Fibroblast of peridontal ligament (primary cell): ENCODE measurements around the gene APEH.
"Not testable (repeated sequence)": the region's sequence is repeated elsewhere in the genome, so short reads cannot be mapped to it uniquely, and the experiment has no call there.

Experiments
- DNase-seq: peaks from one replicate; pipeline ENCODE4 v3.0.0-alpha.2; 2010; ENCODE audit errors: extremely low read depth

Gene APEH

DNA sequence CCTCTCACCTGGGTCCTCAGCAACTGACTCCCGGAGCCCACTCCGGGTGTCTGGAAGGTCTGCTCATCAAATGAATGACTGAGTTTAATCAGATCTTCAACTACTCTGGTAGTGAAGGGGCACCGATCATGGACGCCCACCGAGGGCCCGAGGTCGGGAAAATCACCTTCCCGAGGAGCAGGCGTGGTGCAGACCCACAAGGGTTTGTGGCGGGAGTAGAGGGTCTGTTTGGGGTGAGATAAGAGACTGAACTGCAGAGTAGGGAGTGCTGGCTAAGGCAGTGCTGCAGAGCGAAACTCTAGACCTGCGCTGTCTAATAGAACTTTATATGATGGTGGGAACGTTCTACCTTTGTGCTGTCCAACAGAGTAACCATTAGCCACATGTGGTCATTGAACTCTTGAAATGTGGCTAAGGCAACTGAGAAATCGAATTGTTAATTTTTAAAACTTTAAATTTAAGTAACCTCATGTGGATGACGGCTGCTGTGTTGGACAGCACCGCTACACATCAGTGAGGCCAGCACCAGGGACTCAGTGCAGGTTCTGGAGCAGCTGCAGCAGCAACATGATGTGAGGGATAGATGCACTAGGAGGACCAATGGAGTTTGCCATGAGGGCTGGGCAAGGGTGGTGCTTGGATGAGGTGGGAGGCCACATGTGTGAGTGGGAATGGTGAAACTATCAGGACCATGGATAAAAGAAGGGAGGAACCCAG is 15.9 kb downstream of the APEH start:
- DNase-seq: not testable (repeated sequence)

DNA sequence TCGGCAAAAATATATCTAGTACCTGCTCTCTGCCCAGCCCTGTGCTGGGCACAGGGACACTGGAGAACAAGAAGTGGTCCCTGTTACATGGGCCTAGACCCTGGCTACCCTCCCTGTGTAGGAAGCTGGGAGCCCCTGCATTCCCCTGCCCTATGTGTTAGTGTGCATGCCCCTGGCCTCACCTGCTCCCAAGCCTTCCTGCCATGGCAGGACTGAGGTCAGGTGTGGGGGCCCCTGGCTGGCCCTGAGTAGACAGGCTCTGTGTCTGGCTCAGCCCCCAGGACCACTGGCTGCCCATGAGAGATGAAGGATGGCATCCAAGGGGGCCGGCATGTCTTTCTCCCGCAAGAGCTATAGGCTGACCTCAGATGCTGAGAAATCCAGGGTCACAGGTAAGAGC is 16.7 kb downstream of the APEH start:
- DNase-seq: not testable (repeated sequence)

DNA sequence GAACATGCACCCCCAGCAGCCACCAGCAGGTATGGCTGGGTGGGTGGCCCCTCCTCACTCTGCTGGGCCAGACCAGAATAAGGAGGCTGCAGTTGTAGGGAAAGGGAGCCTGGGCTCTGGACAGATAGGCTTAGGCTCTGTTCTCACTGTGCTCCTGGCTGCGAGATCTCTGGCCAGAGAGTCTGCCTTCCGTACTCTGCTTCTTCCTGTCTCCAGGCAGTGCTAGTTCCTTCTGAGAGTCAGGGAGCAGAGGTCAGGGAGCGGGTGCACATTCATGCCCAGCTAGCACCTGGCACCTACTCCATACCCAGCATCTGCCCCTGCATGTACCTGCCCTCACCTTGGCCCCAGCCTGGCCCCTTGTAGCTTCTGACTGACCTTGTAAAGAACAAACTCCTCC is 17.3 kb downstream of the APEH start:
- DNase-seq: not testable (repeated sequence)

DNA sequence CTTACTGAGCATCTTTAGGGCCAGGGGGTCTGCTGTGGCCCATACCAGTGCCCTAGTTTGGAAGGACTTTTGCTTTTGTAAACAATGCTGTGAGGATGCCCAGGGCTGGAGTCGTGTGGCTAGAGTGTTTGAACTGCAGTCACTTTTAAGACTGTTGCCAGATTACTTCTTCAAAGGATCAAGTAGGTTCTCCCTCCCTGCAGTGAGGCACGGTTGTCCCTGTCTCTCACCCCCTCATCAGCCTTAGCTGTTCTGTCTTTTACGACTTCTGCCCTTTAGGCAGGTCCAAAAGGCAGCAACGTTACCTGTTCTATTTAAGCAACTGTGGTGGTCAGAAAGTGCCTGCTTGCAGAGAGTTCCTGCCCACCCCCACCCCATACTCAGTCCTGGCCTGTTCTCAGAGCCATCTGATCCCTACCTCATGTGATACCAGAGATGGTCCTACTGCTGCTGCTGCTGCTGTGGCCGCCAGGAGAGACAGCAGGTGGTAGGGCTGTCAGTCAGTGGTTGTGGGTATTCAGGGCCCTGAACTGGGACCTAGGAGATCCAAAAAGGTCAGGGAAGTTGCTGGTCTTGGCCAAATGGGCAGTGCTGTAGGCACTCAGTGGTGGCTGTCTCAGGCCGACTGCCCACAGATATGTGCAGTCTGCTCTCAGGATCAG is 20.4 kb downstream of the APEH start:
- DNase-seq: not testable (repeated sequence)

DNA sequence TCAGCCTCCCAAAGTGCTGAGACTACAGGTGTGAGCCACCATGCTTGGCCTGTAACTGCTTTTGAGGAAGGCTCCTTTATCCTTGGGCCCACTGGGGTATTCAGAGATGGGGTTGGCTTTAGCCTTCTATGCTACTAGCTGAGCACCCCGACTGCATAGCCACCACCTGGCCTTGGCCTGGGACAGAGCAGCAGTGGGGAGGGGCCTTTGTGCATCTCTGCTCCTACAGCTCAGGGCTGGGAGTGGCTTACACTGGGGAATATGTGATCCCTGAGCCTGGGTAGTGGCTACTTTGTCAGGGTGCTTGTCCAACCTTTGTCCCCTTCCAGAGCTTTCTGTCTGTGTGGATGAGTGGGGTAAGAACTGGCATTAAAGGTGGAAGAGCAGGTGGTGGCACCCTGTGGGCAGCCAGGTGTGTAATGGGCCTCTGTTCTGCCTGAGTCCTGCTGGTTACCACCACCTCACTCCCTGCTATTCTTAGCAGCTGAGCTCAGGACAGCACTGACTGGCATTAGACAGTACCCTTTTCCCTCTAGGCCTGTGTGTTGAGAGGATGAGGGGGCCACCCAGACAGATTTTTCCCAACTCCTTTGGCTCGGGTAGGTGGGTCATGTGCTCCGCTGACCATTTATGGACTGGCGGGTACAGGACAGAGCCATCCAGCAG is 21.3 kb downstream of the APEH start:
- not testable (repeated sequence) for DNase-seq

DNA sequence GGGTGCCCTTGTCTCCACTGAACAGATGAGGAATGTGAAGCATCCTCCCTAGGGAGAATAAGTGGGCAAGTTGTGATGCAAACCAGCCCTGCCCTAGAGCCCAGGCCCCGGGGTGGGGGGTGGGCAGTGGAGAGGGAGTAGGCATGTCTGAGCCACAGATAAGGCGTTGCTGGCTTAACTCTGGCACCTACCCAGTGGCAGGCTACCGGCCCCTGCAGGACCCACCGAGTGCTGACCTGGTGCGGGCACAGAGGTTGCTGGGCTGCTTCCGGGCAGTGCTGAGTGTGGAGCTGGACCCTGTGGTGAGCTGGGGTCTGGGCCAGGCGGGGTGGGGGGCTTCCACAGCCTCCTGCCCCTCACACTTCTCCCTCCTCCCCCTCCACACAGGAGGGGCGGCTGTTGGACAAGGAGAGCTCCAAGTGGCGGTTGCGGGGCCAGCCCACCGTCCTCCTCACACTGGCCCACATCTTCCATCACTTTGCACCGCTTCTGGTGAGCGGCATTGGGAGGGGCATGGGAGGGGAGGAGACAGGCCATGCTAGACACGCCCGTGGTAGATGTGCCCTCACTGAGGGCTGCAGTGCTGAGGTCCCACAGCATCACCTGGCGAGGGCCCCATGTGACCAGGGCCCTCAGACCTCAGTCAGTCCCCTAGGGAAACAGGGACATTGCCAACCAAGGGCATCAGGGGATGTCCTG is 25.3 kb downstream of the APEH start:
- no peak for DNase-seq

DNA sequence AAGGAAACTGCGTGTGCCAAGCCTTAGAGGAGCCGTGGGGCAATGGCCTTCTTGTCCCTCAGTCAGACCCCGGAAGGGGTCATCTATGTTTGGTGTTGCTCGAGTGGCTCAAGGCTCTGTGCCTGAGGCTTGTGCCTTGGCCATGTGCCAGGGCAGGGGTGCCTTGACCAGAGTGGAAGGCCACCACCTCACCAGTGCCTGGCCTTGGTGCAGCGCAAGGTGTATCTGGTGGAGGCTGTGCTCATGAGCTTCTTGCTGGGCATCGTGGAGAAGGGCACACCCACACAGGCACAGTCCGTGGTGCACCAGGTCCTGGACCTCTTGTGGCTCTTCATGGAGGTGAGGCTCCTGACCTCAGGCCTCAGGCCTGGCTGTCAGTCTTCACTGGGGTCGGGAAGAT is 25.9 kb downstream of the APEH start:
- no peak for DNase-seq

DNA sequence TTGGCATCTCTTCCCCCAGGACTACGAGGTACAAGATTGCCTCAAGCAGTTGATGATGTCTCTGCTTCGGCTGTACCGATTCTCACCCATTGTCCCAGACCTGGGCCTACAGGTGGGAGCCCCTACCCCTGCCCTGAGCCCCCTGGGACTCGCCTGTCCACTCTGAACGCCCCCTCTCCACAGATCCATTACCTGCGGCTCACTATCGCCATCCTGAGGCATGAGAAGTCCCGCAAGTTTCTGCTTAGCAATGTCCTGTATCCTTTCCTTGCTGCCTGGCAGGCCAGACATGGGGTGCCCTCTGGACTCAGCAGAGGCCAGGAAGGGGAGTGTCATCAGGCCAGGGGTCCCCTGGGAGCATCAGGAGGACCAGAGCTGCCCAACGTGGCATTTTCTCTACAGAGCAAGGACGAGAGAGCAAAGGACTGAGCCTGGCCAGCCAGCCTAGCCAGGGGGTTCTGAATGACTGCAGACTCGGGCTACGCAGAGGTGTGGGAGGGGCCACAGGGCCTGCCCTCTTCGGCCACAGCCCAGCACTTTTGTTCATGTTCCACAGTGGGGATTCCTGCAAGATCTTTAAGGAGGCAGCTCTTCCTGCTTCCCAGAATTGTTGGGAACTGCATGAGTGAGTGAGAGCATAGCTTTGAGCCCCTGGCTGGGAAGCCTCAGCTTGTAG is 26.4 kb downstream of the APEH start:
- no peak for DNase-seq

DNA sequence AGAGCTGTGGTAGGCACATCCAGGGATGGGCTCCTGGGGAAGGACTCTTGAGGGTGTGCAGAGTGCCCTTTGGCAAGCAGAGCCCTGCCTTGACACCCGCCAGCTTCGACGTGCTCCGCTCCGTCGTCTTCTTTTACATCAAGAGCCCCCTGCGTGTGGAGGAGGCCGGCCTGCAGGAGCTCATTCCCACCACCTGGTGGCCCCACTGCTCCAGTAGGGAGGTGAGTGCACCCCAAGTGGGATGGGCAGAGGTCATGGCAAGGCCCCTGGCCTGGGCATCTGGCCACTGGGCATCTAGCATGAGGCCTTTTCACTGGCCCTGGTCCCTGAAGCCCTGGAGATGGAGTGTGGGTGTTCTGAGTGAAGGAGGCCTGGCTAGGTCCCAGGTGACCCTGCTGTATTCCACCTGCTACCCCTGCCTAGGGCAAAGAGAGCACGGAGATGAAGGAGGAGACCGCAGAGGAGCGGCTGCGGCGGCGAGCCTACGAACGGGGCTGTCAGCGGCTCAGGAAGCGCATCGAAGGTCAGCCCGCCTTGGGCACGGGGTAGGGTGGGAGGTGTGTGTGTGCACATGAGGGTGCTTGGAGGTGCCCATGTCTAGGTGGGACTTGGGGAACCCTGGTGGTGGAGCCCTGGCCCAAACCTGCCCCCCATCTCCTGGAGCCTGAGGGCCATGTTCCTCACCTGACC is 27.4 kb downstream of the APEH start:
- no peak for DNase-seq

DNA sequence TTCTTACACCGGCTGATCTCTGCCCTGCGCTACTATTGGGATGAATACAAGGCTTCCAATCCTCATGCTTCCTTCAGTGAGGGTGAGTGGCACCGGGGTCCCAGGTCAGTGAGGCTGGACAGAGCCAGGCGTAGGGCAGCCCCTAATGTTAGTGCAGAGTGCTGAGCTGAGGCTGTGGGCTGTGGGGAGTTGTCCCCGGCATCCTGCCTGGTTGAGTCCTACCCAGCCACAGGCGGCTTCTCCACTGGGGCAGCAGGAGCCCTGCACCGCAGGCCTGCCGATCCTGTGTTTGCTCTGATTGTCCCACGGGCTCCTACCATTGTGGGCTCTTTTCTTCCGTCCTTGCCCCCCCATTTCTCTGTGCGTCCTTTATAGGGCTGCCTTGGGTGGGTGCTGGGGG is 28.5 kb downstream of the APEH start:
- no peak for DNase-seq

DNA sequence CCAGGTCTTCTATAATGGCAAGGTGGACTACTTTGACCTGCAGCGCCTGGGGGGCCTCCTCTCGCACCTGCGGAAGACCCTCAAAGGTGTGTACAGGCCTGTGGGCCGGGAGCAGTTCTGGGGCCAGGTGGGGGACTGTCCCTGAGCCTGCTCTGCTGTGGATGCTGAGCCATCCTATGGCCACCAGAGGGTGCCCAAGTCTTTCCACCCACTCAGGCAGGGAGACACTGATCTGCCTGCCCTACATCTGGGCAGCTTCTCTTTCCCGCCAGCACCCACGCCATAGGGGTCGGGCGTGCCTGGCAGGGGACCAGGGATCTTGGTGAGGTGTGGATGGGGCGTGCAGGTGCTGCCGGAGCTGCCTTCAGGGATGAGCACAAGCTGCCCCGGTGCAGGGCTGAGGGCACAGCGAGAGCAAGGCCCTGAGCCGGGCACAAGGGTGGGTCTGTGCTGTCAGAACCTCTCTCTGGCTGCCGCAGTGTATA is 29.3 kb downstream of the APEH start:
- peak; percentile 60 for DNase-seq

DNA sequence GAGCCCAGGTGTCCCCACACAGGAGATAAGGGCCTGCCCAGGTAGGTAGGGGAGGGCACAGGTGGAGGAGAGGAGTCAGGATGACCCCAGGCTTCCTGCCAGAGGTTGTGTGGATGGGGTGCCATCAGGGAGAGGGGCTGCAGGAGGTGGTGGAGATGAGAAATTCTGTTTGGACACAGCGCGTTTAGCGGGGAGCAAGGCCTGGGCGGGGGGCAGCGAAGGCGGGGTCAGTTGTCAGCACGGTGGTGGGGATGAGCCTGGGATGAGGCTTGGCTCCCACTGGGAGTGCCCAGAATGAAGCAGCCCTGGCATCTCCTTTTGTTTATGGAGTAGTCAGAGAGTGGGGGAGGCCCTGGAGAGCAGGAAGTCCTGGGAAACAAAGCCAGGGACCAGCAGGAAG is 29.8 kb downstream of the APEH start:
- DNase-seq: no peak

DNA sequence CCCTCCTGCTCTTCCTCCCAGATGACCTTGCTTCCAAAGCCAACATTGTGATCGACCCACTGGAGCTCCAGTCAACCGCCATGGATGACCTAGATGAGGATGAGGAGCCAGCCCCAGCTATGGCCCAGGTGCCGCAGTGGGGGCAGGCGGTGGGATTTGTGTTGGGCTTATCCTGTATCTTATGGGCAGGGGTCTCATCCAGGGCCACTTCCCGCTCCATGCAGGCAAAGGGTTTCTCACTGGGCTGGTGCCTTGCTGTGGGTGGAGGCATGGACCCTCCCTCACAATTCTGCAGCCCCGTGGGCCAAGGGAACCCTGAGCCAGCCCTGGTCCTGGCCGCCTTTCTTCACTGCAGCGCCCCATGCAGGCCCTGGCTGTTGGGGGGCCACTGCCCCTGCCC is 30.5 kb downstream of the APEH start:
- DNase-seq: no peak

DNA sequence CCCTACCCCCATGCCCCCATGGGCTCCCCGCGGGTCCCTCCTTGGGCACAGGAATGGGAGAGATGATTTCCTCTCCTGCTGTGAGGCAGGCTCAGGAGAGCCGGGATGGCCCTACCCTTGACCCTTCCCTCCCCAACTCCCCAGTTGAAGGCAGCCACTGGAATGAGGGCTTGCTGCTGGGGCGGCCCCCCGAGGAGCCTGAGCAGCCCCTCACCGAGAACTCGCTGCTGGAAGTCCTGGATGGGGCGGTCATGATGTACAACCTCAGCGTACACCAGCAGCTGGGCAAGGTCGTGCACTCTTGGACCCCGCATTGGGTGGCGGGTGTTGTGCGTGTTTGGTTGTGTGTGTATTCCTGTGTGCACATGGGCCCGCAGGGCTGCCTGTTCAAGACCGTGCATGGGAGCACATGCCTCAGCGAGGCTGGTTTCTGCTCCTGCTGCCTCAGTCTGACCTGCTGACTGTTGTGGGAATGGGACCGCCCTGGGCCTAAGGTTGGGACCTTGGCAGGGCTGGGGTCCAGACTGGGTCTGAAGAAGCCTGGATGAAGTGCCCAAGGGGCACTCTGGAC is 31.3 kb downstream of the APEH start:
- no peak for DNase-seq

DNA sequence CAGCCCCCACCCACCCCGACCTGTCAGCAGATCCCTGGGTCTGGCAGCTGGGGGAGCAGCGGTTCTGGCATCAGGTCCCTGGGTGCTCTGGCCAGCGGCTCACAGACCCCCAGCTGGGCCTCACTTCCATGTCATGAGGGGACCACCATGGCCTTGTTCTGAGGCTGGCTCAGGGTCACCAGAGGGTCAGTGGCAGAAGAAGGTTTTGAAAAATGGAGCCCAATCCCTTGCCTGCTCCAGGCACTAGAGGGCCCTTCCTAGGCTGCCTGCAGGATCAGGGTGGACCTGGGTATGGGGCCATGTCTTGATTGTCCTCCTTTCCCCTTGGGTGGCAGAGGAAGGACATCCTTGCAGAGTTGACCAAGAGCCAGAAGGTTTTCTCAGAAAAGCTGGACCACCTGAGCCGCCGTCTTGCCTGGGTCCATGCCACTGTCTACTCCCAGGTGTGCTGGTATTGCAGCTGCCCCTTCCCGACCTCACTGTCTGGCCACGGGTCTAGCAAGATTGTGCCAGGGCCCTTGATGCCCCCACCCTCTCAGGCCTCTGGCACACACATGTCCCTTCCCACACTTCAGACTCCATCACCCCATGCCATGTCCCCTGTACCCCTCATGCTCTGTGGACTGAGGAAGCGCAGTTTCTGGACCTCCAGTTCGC is 32.4 kb downstream of the APEH start:
- no peak for DNase-seq

DNA sequence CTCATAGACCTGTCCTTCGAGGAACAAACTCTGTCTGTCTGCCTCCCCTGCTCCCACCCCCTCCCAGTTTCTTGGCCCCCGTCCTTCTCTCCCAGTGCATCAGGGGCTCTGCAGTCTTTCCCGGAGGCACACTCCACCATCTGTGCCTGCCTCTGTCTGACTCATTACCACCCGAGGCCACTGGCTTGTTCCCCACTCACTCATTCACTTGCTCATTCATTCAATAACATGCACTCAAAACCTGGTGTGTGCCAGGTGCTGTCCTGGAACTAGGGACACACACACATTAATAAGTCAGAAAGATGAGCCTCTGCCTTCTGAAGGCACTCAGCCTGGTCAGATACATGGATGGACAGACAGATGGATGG is 32.9 kb downstream of the APEH start:
- DNase-seq: no peak

DNA sequence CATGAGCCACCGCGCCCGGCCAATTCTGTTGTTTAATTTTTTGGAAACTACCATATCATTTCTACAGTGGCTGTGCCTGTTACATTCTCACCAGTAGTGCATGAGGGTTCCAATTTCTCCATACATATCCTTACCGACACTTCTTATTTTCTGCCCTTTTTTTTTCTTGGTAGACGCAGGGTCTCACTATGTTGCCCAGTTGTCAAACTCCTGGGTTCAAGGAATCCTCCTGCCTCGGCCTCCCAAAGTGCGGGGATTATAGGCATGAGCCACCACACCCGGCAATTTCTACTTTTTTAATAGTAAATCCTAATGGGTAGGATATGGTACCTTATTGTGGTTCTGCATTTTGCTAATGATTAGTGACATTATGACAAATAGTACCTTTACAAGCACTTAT is 35.7 kb downstream of the APEH start:
- no peak for DNase-seq

DNA sequence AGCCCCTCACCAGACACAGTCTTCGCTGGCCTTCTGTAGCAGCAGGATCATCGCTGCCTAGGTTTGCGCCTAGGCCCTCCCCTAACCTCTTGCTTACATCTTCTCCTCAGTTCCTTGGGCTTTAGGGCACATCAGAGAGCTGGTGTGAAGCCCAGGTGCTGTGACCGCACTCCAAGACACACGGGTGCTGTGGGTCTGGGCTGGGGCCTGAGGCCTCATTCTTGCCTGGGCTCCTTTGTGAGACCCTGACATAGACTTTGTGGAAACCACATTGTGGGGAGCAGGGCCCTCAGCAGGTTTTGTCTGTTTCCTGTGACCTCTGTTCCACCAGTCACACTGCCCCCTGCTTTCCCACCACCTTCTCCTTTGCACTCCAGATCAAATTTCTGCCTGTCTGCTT is 37.3 kb downstream of the APEH start:
- DNase-seq: no peak

DNA sequence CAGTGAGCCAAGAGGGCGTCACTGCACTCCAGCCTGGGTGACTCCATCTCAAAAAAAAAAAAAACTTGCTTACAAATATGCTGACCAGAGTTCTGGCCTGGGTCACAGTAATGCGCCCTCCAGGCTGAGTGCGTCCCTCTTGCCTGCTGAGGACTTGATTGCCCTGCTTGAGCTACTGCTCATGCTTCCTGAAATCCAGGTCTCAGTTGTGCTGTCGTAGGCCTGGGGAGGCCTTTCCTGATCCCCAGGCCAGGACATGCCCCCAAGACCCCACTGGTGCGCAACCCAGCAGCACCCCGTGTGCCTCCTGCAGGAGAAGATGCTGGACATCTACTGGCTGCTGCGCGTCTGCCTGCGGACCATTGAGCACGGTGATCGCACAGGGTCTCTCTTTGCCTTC is 38.0 kb downstream of the APEH start:
- no peak for DNase-seq

DNA sequence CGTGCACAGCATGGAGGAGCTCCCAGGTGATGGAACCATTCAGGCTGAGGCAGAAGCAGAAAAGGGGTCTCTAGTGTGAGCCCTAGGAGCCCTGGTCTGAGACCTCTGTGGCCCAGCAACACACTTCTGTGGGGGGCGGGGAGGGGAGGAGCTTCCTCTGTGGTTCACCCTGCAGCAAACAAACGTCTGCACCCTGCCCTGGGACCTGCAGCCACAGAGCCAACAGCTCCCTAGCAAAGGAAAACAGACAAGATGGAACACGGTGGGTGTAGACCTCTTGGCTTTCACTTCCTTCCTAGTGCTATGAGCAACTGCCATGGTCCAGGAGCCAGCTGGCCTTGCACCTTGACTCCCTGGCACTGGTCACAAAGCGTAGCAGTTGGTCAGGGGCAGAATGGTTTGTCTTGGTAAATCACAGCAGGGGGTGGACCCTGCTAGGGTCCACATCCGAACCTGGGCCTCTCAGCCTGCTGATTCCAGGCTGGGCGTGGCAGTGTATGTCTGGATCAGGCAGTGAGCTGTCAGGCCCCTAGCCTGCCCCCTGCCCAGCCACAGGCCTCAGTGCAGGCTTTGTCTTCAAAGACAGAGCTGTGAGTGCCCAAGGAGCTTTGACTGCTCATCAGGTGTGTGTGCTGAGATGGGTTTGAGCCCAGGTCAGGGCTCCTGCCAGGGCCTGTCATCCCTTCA is 38.6 kb downstream of the APEH start:
- no peak for DNase-seq
